ENCODE measurements around the gene CRYGC.
A peak's percentile ranks its signal among the peaks of the same experiment; 100 is the strongest.
"Not testable (repeated sequence)": the region's sequence is repeated elsewhere in the genome, so short reads cannot be mapped to it uniquely, and the experiment has no call there.

The CRYGC gene

GRCh38 chr2:208142240-208142924 is 12.8 kb upstream of the CRYGC start:
- H3K4me3 ChIP-seq (ENCODE audit: low read length), result no peak overlapping the region
- no peak for DNase-seq (ENCODE audit: low read depth, low spot score)

DNA sequence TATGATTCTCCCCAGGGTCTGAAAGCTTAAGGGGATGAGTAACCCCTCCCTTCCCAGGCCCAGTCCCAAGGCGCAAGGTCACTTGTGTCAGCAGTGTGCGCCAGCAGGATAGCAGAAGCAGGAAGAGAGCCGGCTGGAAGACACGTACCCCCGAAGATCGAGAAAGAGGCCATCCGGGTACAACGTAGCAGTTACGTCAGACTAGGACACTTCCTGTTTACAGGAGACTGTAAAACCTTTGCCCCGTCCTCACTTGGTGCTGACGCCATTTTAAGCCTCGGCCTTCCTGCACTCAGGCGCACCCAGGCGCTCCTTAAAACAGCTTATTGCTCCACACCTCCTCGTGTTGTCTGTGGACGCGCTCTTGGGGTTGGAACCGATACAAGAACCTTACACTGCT is 9.8 kb upstream of the CRYGC start:
- H3K4me3 ChIP-seq (ENCODE audit: low read length), result no peak overlapping the region

DNA sequence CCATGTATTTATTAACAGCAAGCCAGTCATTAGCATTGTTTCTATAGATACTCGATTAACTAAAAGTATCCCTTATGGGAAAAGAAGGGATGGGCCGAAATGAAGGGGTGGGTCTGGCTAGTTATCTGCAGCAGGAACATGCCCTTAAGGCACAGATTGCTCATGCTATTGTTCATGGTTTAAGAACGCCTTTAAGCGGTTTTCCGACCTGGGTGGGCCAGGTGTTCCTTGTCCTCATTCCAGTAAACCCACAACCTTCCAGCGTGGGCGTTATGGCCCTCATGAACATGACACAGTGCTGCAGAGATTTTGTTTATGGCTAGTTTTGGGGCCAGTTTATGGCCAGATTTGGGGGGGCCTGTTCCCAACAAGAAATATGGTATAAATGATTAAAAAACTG is 8.7 kb upstream of the CRYGC start:
- H3K4me3 ChIP-seq (ENCODE audit: low read length); DNase-seq (ENCODE audit: low read depth, low spot score): not testable (repeated sequence)

More for the DNA sequence above, 9.8 kb upstream of the CRYGC start:
- no peak for DNase-seq (ENCODE audit: low read depth, low spot score)

GRCh38 chr2:208136716-208137094 is 7.1 kb upstream of the CRYGC start:
- no peak for DNase-seq (ENCODE audit: low read depth, low spot score)
- H3K4me3 ChIP-seq (ENCODE audit: low read length), result no peak overlapping the region

DNA sequence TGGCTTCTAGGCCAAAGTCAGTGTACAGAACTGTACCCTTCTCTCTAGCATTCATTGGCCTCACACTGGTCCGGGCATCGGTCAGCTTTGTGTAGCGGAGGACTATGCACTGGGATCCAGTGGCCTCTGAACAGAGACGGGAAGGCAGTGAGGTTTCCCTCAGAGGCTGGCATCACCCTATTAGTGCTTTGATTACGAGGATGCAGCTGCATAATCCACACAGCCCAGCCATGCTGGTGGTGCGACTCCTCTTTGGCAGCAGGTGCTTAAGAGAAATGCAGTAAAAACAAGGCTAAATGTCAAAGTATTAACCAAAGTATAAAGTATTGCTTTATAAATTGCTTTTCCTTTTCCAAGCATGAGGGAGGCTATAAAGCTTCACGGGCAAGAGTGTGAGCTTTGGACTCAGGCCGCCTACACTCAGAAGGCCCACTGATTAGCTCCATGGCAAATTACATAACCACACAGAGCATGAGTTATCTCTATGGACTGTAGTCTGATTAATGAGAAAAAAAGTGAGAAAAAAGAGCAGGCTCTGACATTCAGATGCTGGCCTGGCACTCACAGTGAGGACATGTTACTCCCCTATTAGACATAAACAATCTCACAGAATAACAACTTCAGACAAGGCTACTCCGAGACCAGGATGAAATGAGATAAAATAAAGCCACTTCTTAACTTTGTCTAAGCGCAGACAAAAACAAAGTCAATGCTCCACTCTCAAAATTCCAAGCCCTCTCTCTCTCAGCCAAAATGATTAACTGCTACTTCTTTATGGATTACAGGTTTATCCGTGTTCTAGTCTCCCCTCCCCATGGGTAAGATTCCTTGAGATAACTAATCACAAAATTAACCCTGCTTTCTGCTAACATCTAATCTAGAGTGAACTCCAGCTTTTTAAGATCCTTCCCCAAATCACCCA is 6.4 kb upstream of the CRYGC start:
- DNase-seq (ENCODE audit: low read depth, low spot score), result no peak
- no peak overlapping the region for H3K4me3 ChIP-seq (ENCODE audit: low read length)

DNA sequence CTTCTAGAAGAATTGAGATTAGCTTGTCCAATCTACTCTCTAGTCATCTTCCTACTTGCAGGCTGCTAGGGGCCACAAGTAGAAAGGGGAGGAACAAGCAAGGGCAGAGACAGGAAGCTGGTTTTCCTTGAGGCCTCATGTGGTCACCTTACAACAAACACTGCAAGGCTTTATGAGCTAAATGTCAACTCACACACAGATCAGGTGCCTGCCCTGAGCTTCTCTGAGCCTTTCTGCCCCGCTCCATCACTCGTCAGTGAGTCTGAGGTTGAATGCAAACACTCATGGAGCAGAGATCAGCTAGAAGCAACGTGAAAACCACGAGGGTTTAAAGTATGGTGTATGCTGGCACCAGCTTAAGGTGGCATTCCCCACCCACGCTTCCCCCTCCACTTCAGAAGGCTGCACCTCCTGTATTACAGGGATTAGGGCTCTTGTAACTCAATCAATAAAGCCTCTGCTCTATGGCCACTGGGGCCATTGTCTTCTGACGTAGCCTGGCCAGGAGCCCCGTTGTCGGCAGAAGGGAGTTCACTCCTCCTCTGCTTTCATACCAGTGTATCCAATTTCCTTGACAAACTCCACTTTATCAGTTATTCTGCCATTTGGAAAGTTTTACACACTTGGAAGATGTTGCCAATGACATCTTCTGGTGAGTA is 5.4 kb upstream of the CRYGC start:
- peak; percentile 74 for DNase-seq (ENCODE audit: low read depth, low spot score)
- H3K4me3 ChIP-seq (ENCODE audit: low read length), result no peak overlapping the region

- no peak for DNase-seq (ENCODE audit: low read depth, low spot score)
- no peak overlapping the region for H3K4me3 ChIP-seq (ENCODE audit: low read length)
Measured at GRCh38 chr2:208130712-208131110, 1.1 kb upstream of the CRYGC start.

- H3K4me3 ChIP-seq (ENCODE audit: low read length), result no peak overlapping the region
- DNase-seq (ENCODE audit: low read depth, low spot score), result no peak
Measured at GRCh38 chr2:208128136-208128535, 1.5 kb downstream of the CRYGC start.

GRCh38 chr2:208127090-208127489 is 2.5 kb downstream of the CRYGC start:
- H3K4me3 ChIP-seq (ENCODE audit: low read length), result no peak overlapping the region
- DNase-seq (ENCODE audit: low read depth, low spot score), result no peak

- no peak overlapping the region for H3K4me3 ChIP-seq (ENCODE audit: low read length)
- DNase-seq (ENCODE audit: low read depth, low spot score), result no peak
Measured at GRCh38 chr2:208125251-208125650, 4.4 kb downstream of the CRYGC start.

DNA sequence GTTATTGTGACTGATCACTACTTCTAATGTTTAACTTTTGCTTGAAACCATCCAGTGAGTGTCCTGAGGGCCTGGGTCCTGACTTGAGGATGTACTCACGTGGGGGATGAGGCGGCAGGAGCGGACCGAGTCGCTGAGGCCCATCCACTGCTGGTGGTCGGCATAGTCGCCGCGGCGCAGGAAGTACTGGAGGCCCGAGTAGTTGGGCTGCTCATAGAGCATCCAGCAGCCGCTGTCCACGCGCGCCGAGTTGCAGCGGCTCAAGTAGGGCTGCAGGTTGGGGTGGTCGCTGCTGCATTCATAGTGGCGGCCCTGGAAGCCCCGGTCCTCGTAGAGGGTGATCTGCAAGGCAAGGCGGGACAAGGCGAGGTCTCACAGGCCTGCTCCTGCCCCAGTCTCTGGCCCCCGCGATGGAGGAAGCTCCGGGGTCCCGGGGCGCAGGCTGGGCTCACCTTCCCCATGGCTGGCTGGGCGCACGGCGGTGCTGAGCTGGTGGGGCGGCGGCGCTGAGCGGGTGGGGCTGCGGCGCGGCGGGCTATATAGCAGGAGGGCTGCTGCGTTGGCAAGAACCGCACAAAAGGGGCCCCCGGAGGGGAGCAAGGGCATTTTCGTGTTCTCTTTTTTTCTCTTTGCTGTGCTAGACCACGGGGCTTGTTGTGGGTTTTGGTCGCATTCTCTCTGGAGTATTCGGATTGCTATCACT is 5.5 kb downstream of the CRYGC start, which contains the start of gene CRYGD:
Gene CRYGD (minus strand): TSS at position 512 of the 703 bp plus-strand sequence. CDS start 51 bp downstream, at position 461.
- DNase-seq (ENCODE audit: low read depth, low spot score); H3K4me3 ChIP-seq (ENCODE audit: low read length): not testable (repeated sequence)

DNA sequence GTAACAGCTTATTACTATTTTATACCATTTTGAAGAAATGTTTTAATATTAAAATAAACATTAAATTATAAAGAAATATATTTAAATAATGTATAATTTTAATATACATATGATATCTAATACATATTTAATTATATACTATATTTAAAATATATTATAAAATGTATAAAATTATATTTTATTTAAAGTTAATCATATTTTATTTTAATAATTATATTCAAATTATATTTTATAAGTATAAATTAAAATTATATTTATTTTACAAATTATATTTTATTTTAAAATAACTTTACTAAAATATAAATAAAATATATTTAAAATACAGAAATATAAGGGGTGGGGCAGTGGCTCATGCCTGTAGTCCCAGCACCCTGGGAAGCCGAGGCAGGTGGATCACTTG is 7.4 kb downstream of the CRYGC start:
- DNase-seq (ENCODE audit: low read depth, low spot score), result no peak
- H3K4me3 ChIP-seq (ENCODE audit: low read length), result no peak overlapping the region

DNA sequence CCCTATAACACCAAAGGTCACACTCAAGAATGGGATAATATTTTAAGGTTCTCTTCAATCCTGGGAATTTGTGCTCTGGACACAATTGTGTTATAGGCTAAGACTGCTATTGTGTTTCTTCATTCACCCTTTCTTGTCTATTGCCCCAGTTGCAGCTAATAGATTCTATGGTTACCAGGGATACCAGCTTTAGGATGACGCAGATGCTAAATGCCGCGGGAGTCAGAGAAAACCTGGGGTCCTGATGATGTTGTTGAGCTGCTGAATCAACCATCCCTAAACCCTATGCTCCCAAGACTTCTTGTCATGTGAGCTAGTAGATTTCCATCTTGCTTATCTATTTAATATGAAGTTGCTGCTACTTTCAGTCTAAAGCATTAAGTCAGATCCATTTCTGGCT is 10.7 kb downstream of the CRYGC start:
- DNase-seq (ENCODE audit: low read depth, low spot score), result no peak
- no peak overlapping the region for H3K4me3 ChIP-seq (ENCODE audit: low read length)

DNA sequence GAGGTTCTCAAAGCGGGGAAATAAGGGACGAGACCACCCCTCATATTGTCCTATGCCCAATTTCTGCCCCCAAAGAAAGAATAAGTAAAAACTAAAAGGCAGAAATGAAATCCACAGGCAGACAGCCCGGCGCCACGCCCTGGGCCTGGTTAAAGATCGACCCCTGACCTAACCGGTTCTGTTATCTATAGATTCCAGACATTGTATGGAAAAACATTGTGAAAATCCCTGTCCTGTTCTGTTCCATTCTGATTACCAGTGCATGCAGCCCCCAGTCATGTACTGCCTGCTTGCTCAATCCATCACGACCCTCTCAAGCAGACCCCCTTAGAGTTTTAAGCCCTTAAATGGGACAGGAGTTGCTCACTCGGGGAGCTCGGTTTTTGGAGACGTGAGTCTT is 12.2 kb downstream of the CRYGC start:
- H3K4me3 ChIP-seq (ENCODE audit: low read length); DNase-seq (ENCODE audit: low read depth, low spot score): not testable (repeated sequence)

DNA sequence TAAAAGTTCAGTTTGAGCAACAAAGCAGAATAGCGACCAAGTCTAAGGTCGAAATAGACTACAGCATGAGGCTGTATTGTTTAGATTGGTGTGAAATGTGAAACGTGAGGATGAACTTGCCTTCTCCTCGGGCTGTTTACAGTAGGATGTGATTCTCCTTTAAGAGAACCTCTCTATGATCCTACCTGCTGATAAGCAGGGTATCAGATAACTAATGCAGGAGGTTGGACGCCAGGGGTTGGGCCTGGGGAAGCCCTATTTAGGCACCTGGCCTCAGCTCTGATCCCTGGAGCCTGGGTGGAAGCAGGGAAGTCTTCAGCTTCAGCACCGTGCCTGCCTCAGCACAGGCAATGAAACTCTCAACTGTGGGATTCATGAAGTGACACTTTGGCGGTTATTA is 16.7 kb downstream of the CRYGC start:
- H3K4me3 ChIP-seq (ENCODE audit: low read length), result no peak overlapping the region
- no peak for DNase-seq (ENCODE audit: low read depth, low spot score)

GRCh38 chr2:208112273-208112745 is 17.3 kb downstream of the CRYGC start:
- H3K4me3 ChIP-seq (ENCODE audit: low read length), result not testable (repeated sequence)

GRCh38 chr2:208103616-208104015 is 26.0 kb downstream of the CRYGC start:
- no peak overlapping the region for H3K4me3 ChIP-seq (ENCODE audit: low read length)

More at GRCh38 chr2:208112273-208112745, 17.3 kb downstream of the CRYGC start:
- DNase-seq (ENCODE audit: low read depth, low spot score), result not testable (repeated sequence)

GRCh38 chr2:208101716-208102631 is 27.7 kb downstream of the CRYGC start:
- no peak overlapping the region for H3K4me3 ChIP-seq (ENCODE audit: low read length)
- DNase-seq (ENCODE audit: low read depth, low spot score), result no peak

More at GRCh38 chr2:208103616-208104015, 26.0 kb downstream of the CRYGC start:
- DNase-seq (ENCODE audit: low read depth, low spot score), result no peak
